LoVo (cell line): Measurements from ENCODE around the gene NKIRAS1.

Experiments
- DNase-seq: peaks from one replicate; pipeline ENCODE4 v3.0.0-alpha.2; 2016; ENCODE audit warnings: low spot score

The NKIRAS1 gene

GRCh38 chr3:23916886-23917678 lies at the start of gene NKIRAS1, which contains the start of gene RPL15:
Gene NKIRAS1 (minus strand): TSS chr3:23916990. CDS start chr3:23910904, 6,086 bp downstream.
Gene RPL15 (plus strand): TSS chr3:23917132. CDS start chr3:23917860, 728 bp downstream.
- peak; percentile 97 for DNase-seq

- no peak for DNase-seq
Observed at GRCh38 chr3:23966328-23966727, 49.5 kb upstream of the NKIRAS1 start.

- no peak for DNase-seq
Observed at GRCh38 chr3:23964537-23965235, 47.9 kb upstream of the NKIRAS1 start.

GRCh38 chr3:23961913-23962312 lies 45.1 kb upstream of the NKIRAS1 start:
- DNase-seq: no peak

- no peak for DNase-seq
Observed at GRCh38 chr3:23961066-23961465, 44.3 kb upstream of the NKIRAS1 start.

- peak; percentile 16 for DNase-seq
Observed at GRCh38 chr3:23960649-23961048, 43.9 kb upstream of the NKIRAS1 start.

- DNase-seq: peak; percentile 78
Observed at GRCh38 chr3:23959135-23959900, 42.5 kb upstream of the NKIRAS1 start.

- DNase-seq: no peak
Observed at GRCh38 chr3:23956701-23957100, 39.9 kb upstream of the NKIRAS1 start.

- no peak for DNase-seq
Observed at GRCh38 chr3:23954144-23954543, 37.4 kb upstream of the NKIRAS1 start.

GRCh38 chr3:23953523-23953922 lies 36.7 kb upstream of the NKIRAS1 start:
- no peak for DNase-seq

- DNase-seq: no peak
Observed at GRCh38 chr3:23952646-23953045, 35.9 kb upstream of the NKIRAS1 start.

GRCh38 chr3:23950293-23950692 lies 33.5 kb upstream of the NKIRAS1 start:
- no peak for DNase-seq

- DNase-seq: no peak
Observed at GRCh38 chr3:23949784-23950183, 33.0 kb upstream of the NKIRAS1 start.

GRCh38 chr3:23948761-23949160 lies 32.0 kb upstream of the NKIRAS1 start:
- DNase-seq: no peak

- DNase-seq: peak; percentile 95
Observed at GRCh38 chr3:23945913-23946687, 29.3 kb upstream of the NKIRAS1 start.

GRCh38 chr3:23945663-23945912 lies 28.8 kb upstream of the NKIRAS1 start:
- DNase-seq: no peak

- DNase-seq: peak; percentile 82
Observed at GRCh38 chr3:23944861-23945662, 28.3 kb upstream of the NKIRAS1 start, which contains the start of gene NR1D2. Gene NR1D2 (plus strand): TSS chr3:23945286. CDS start chr3:23945579, 293 bp downstream.

- DNase-seq: no peak
Observed at GRCh38 chr3:23944007-23944783, 27.4 kb upstream of the NKIRAS1 start.

- DNase-seq: no peak
Observed at GRCh38 chr3:23942546-23942945, 25.8 kb upstream of the NKIRAS1 start.

GRCh38 chr3:23941440-23941839 lies 24.6 kb upstream of the NKIRAS1 start:
- no peak for DNase-seq
